HL-60/S4 treated with phorbol 12-myristate 13-acetate at 8.2 ng/mL for 4 days and 3 days (cell line): Measurements from ENCODE around the gene CFAP61.
"Not testable (repeated sequence)": the region's sequence is repeated elsewhere in the genome, so short reads cannot be mapped to it uniquely, and the experiment has no call there.

Experiments used
- in situ Hi-C: fragments of 300-500 bp; cut with MboI; formaldehyde crosslinking; loops from 2 replicates; pipeline ENCODE4 v1.15.0; 2022; ENCODE audit warnings: low sequenced_read_pairs

CFAP61 gene

GRCh38 chr20:20085071-20085470, 32.7 kb downstream of the CFAP61 start:
- in situ Hi-C loops = loop anchor here (25.0 kb wide), 1 partner anchor 477 kb away; no protein-coding TSS in a partner anchor

GRCh38 chr20:20085812-20086211, 33.5 kb downstream of the CFAP61 start:
- in situ Hi-C loops = loop anchor here (25.0 kb wide), 1 partner anchor 476 kb away; no protein-coding TSS in a partner anchor

GRCh38 chr20:20089018-20089417, 36.7 kb downstream of the CFAP61 start:
- in situ Hi-C loops = loop anchor here (25.0 kb wide), 1 partner anchor 473 kb away; no protein-coding TSS in a partner anchor

- in situ Hi-C loops = loop anchor here (25.0 kb wide), 1 partner anchor 472 kb away; no protein-coding TSS in a partner anchor
Observed at GRCh38 chr20:20089939-20090338, 37.6 kb downstream of the CFAP61 start.

GRCh38 chr20:20092827-20093226, 40.5 kb downstream of the CFAP61 start:
- in situ Hi-C loops = loop anchor here (25.0 kb wide), 1 partner anchor 469 kb away; no protein-coding TSS in a partner anchor

- in situ Hi-C loops = loop anchor here (25.0 kb wide), 1 partner anchor 468 kb away; no protein-coding TSS in a partner anchor
Observed at GRCh38 chr20:20094410-20094809, 42.1 kb downstream of the CFAP61 start.

GRCh38 chr20:20095114-20095872, 43.0 kb downstream of the CFAP61 start:
- in situ Hi-C loops = loop anchor here (25.0 kb wide), 1 partner anchor 467 kb away; no protein-coding TSS in a partner anchor

GRCh38 chr20:20096421-20096820, 44.1 kb downstream of the CFAP61 start:
- in situ Hi-C loops = loop anchor here (25.0 kb wide), 1 partner anchor 466 kb away; no protein-coding TSS in a partner anchor

- in situ Hi-C loops = no loop called here
Observed at GRCh38 chr20:20100881-20101280, 48.5 kb downstream of the CFAP61 start.

GRCh38 chr20:20102163-20102562, 49.8 kb downstream of the CFAP61 start:
- in situ Hi-C loops = no loop called here

- in situ Hi-C loops = no loop called here
Observed at GRCh38 chr20:20102716-20103258, 50.5 kb downstream of the CFAP61 start.

- in situ Hi-C loops = no loop called here
Observed at GRCh38 chr20:20103486-20103885, 51.2 kb downstream of the CFAP61 start.

- in situ Hi-C loops = not testable (repeated sequence)
Observed at GRCh38 chr20:20123187-20123586, 70.9 kb downstream of the CFAP61 start.

GRCh38 chr20:20130399-20130798, 78.1 kb downstream of the CFAP61 start:
- in situ Hi-C loops = no loop called here

GRCh38 chr20:20134941-20135575, 82.7 kb downstream of the CFAP61 start:
- in situ Hi-C loops = no loop called here

- in situ Hi-C loops = no loop called here
Observed at GRCh38 chr20:20136313-20136712, 84.0 kb downstream of the CFAP61 start.

GRCh38 chr20:20137851-20138250, 85.5 kb downstream of the CFAP61 start:
- in situ Hi-C loops = no loop called here

GRCh38 chr20:20138301-20139064, 86.2 kb downstream of the CFAP61 start:
- in situ Hi-C loops = no loop called here

GRCh38 chr20:20139403-20139802, 87.1 kb downstream of the CFAP61 start:
- in situ Hi-C loops = no loop called here

- in situ Hi-C loops = no loop called here
Observed at GRCh38 chr20:20143165-20143564, 90.8 kb downstream of the CFAP61 start.

- in situ Hi-C loops = no loop called here
Observed at GRCh38 chr20:20143646-20144045, 91.3 kb downstream of the CFAP61 start.
